ENCODE data around the gene KRTDAP. TPM values are rescaled to one million over a fixed set of nuclear protein-coding genes. Genes with fewer than 3 reads are reported as not detected.

KRTDAP gene
- total RNA-seq, 4 donors from 2014 or later: 2.7 TPM; not detected in 3

- Histone ChIP-seq H3K9me3 (no peaks in the 10 kb centered on the region), H3K36me3 (no peaks in the 10 kb centered on the region), H3K27me3 (no peaks in the 10 kb centered on the region), H3K4me3 (replicated peaks in 1 of 3) (no peak overlapping the region), H3K27ac (no peak overlapping the region), H3K4me1 (peaks cover 5 to 19% of the 10 kb centered on the region in 2 donors)
- DNase-seq: no peak
- intact Hi-C loops (cut with DNase I): no loop called here
- TF ChIP-seq POLR2A (IDR thresholded peaks at IDR 0.05): no peak
- TF ChIP-seq CTCF (IDR thresholded peaks at IDR 0.05): no peak
- 93 to 95% methylated on average over 10 of the region's 10 CpGs for WGBS, 2 donors
Observed at GRCh38 chr19:35487656-35488182, 2.5 kb downstream of the KRTDAP start.

GRCh38 chr19:35486268-35486708 lies 4.0 kb downstream of the KRTDAP start:
- WGBS, 2 donors: 84 to 88% methylated on average over 3 of the region's 3 CpGs
- DNase-seq: no peak
- peaks cover 5 to 19% of the 10 kb centered on the region in 2 donors for H3K4me1 ChIP-seq
- H3K27ac ChIP-seq: no peak overlapping the region
- TF ChIP-seq POLR2A (IDR thresholded peaks at IDR 0.05) (no peak), CTCF (IDR thresholded peaks at IDR 0.05) (no peak)
- no peak overlapping the region for H3K4me3 ChIP-seq (replicated peaks in 1 of 3)
- H3K27me3 ChIP-seq: no peaks in the 10 kb centered on the region
- intact Hi-C loops (cut with DNase I): no loop called here
- H3K36me3 ChIP-seq: no peaks in the 10 kb centered on the region
- no peaks in the 10 kb centered on the region for H3K9me3 ChIP-seq

GRCh38 chr19:35484252-35485036 lies 5.8 kb downstream of the KRTDAP start:
- WGBS, 2 donors: 39 to 55% methylated on average over 7 of the region's 7 CpGs
- DNase-seq: peak; percentile 20 to 38
- H3K27me3 ChIP-seq: no peaks in the 10 kb centered on the region
- TF ChIP-seq POLR2A (IDR thresholded peaks at IDR 0.05) (no peak), CTCF (IDR thresholded peaks at IDR 0.05) (no peak)
- H3K4me3 ChIP-seq (replicated peaks in 1 of 3): no peak overlapping the region
- peaks cover 5 to 19% of the 10 kb centered on the region in 2 donors for H3K4me1 ChIP-seq
- intact Hi-C loops (cut with DNase I): no loop called here
- H3K27ac ChIP-seq: peak overlapping the region in 1 of 3 donors; percentile 70
- no peaks in the 10 kb centered on the region for H3K36me3 ChIP-seq
- H3K9me3 ChIP-seq: no peaks in the 10 kb centered on the region

GRCh38 chr19:35483089-35483488 lies 7.2 kb downstream of the KRTDAP start:
- H3K4me1 ChIP-seq: peaks cover 5 to 19% of the 10 kb centered on the region in 2 donors
- intact Hi-C loops (cut with DNase I): no loop called here
- no peak for TF ChIP-seq CTCF (IDR thresholded peaks at IDR 0.05)
- TF ChIP-seq POLR2A (IDR thresholded peaks at IDR 0.05): no peak
- no peak overlapping the region for H3K27ac ChIP-seq
- no peaks in the 10 kb centered on the region for H3K9me3 ChIP-seq
- no peaks in the 10 kb centered on the region for H3K27me3 ChIP-seq
- no peaks in the 10 kb centered on the region for H3K36me3 ChIP-seq
- H3K4me3 ChIP-seq (replicated peaks in 1 of 3): no peak overlapping the region
- no peak for DNase-seq
- 86 to 88% methylated on average over 5 of the region's 5 CpGs for WGBS, 2 donors

All from thyroid gland (tissue), 4 donors.